Effector memory CD4-positive, alpha-beta T cell (primary cell): ENCODE measurements around the gene KLHL2.
"Not testable (repeated sequence)": the region's sequence is repeated elsewhere in the genome, so short reads cannot be mapped to it uniquely, and the experiment has no call there.

ENCODE experiments used
- DNase-seq, 3 donors: peaks; one replicate each; pipeline ENCODE4 v3.0.0-alpha.2; 2020
- H3K27ac ChIP-seq: 2 replicates; pipeline ENCODE4 v1.7.0; 2013; ENCODE audit warnings: mild to moderate bottlenecking, low read length, moderate library complexity; ENCODE audit not compliant: insufficient read depth, poor library complexity, severe bottlenecking
- H3K27me3 ChIP-seq: replicated peaks from 2 replicates; pipeline ENCODE4 v1.7.0; 2013; ENCODE audit warnings: mild to moderate bottlenecking, low read length; ENCODE audit not compliant: insufficient read depth, control insufficient read depth, poor library complexity, severe bottlenecking
- H3K36me3 ChIP-seq: 2 replicates; pipeline ENCODE4 v1.7.0; 2013; ENCODE audit warnings: mild to moderate bottlenecking, low read length, moderate library complexity; ENCODE audit not compliant: control insufficient read depth, insufficient read depth
- H3K4me1 ChIP-seq: 2 replicates; pipeline ENCODE4 v1.7.0; 2013; ENCODE audit warnings: low read length, mild to moderate bottlenecking; ENCODE audit not compliant: control insufficient read depth, insufficient read depth, poor library complexity, severe bottlenecking
- H3K4me3 ChIP-seq: 2 replicates; pipeline ENCODE4 v1.7.0; 2013; ENCODE audit warnings: low read length, low read depth, mild to moderate bottlenecking; ENCODE audit not compliant: insufficient read depth, poor library complexity, severe bottlenecking
- H3K9me3 ChIP-seq: 2 replicates; pipeline ENCODE4 v1.7.0; 2013; ENCODE audit warnings: mild to moderate bottlenecking, low read length, moderate library complexity; ENCODE audit not compliant: control insufficient read depth

Gene KLHL2

DNA sequence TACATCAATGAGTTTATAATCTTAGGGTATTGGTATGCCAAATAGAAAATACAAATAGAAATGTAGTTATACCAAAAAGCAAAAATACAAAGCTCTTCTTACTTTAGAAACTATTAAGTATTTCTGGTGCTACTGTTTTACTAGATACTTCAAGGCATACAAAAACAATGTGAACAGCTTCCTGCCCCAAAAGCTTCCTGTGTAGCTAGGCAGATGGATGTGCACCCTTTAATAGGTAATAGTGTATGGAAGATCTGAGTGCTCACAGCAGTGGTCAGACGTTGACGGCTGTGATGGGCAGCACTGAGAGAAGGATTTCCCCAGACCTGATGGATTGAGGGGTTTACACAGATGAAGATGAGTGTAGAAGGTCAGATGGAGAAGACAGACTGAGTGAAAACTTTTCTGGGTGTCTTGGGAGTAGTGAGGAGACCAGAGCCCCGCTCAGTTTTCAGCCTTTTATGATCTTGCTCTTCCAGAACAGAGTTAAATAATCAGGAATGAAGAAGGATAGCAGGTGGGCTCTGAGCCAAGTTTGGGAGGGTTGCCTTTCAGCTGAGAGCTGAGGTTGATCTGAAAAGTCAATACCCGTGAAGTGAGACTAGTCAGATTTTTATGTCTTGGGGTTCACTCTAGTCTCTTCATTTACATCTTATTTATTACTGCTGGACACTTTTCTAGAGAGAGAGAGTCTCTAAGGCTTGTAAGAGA is 22.3 kb downstream of the KLHL2 start:
- not testable (repeated sequence) for H3K4me3 ChIP-seq, H3K4me1 ChIP-seq, DNase-seq, H3K36me3 ChIP-seq, H3K9me3 ChIP-seq, H3K27me3 ChIP-seq, H3K27ac ChIP-seq

GRCh38 chr4:165232623-165233433 is 25.5 kb downstream of the KLHL2 start:
- not testable (repeated sequence) for H3K4me1 ChIP-seq, H3K9me3 ChIP-seq, H3K27me3 ChIP-seq, H3K36me3 ChIP-seq, H3K27ac ChIP-seq, H3K4me3 ChIP-seq, DNase-seq

GRCh38 chr4:165234766-165235165 is 27.4 kb downstream of the KLHL2 start:
- Histone ChIP-seq H3K9me3 (no peaks in the 10 kb centered on the region), H3K27me3 (no peaks in the 10 kb centered on the region), H3K36me3 (no peaks in the 10 kb centered on the region), H3K27ac (no peak overlapping the region), H3K4me3 (no peak overlapping the region), H3K4me1 (no peaks in the 10 kb centered on the region)
- DNase-seq, result no peak

DNA sequence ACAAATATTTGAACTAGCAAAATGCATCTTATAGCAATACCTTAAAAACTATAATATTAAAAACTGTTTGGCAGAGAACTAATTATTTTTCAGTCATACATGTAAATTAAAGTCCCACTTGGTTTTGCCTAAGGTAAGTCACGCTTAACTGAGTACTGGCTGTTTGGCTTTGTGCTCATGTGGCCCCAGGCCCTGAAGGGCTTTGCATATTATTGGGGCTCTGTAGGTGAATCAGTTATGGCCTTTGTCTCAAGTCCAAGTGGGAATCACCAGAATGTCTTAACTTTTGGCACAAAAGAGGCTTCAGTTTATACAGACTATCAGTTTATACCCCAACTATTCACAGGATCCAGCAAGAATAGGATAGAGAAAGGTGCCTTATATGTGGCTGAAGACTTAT is 29.5 kb downstream of the KLHL2 start:
- not testable (repeated sequence) for H3K27ac ChIP-seq, H3K4me1 ChIP-seq, H3K4me3 ChIP-seq, DNase-seq, H3K36me3 ChIP-seq, H3K9me3 ChIP-seq, H3K27me3 ChIP-seq

GRCh38 chr4:165238041-165238640 is 30.8 kb downstream of the KLHL2 start:
- not testable (repeated sequence) for H3K4me3 ChIP-seq, H3K27me3 ChIP-seq, H3K4me1 ChIP-seq, H3K36me3 ChIP-seq, H3K27ac ChIP-seq, H3K9me3 ChIP-seq, DNase-seq

- H3K4me3 ChIP-seq, H3K4me1 ChIP-seq, H3K27me3 ChIP-seq, H3K9me3 ChIP-seq, DNase-seq, H3K36me3 ChIP-seq, H3K27ac ChIP-seq: not testable (repeated sequence)
These were observed 33.4 kb downstream of the KLHL2 start for GRCh38 chr4:165240761-165241160.

DNA sequence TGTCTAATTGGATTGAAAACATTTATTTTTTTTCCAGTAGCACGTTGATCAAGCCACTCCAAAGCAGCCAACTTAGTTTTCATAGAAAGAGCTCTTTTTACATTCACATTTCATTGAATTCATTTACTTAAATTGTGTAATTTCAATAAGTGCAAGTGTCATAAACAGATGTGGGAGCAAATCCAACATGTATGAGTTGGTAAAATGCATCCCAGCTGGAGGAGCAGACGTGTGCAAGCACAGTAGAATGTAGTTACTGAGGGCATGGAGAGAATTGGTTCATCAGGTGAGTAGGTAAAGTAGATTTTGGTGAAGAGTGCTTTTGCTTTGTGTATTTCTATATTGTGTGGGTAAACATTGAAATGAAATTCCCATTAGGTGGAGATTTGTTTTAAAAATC is 36.8 kb downstream of the KLHL2 start:
- H3K27me3 ChIP-seq, H3K36me3 ChIP-seq, H3K27ac ChIP-seq, H3K4me3 ChIP-seq, H3K4me1 ChIP-seq, H3K9me3 ChIP-seq, DNase-seq: not testable (repeated sequence)

GRCh38 chr4:165244587-165245186 is 37.3 kb downstream of the KLHL2 start:
- H3K36me3 ChIP-seq, H3K4me1 ChIP-seq, DNase-seq, H3K27me3 ChIP-seq, H3K4me3 ChIP-seq, H3K27ac ChIP-seq, H3K9me3 ChIP-seq: not testable (repeated sequence)

GRCh38 chr4:165248102-165248501 is 40.7 kb downstream of the KLHL2 start:
- no peaks in the 10 kb centered on the region for H3K36me3 ChIP-seq
- H3K27me3 ChIP-seq, result no peaks in the 10 kb centered on the region
- no peaks in the 10 kb centered on the region for H3K4me1 ChIP-seq
- H3K4me3 ChIP-seq, result no peak overlapping the region
- DNase-seq, result no peak
- H3K9me3 ChIP-seq, result no peaks in the 10 kb centered on the region
- H3K27ac ChIP-seq, result no peak overlapping the region

GRCh38 chr4:165248904-165249303 is 41.5 kb downstream of the KLHL2 start:
- DNase-seq, H3K27me3 ChIP-seq, H3K4me3 ChIP-seq, H3K36me3 ChIP-seq, H3K4me1 ChIP-seq, H3K9me3 ChIP-seq, H3K27ac ChIP-seq: not testable (repeated sequence)
